ACC112 (cell line): ENCODE data around the gene MAFG.
"Not testable (repeated sequence)": the region's sequence is repeated elsewhere in the genome, so short reads cannot be mapped to it uniquely, and the experiment has no call there.

ENCODE experiments used
- H2AFZ ChIP-seq: fragments of 200-600 bp; sonication (generic); one replicate; pipeline ENCODE4 v1.6.0; 2017; ENCODE audit warnings: antibody characterized with exemption, low read length; ENCODE audit not compliant: unreplicated experiment
- H3K27ac ChIP-seq: fragments of 200-600 bp; sonication (generic); 2 replicates; pipeline ENCODE4 v1.5.1; 2014; ENCODE audit warnings: low read depth, mild to moderate bottlenecking, antibody characterized with exemption, low read length, moderate library complexity
- H3K27me3 ChIP-seq: fragments of 200-600 bp; sonication (generic); 2 replicates; pipeline ENCODE4 v1.6.1; 2014; ENCODE audit warnings: mild to moderate bottlenecking, antibody characterized with exemption, low read length, moderate library complexity, mixed read lengths; ENCODE audit not compliant: insufficient read depth
- H3K36me3 ChIP-seq: fragments of 200-600 bp; sonication (generic); 2 replicates; pipeline ENCODE4 v1.6.1; 2016; ENCODE audit warnings: mild to moderate bottlenecking, antibody characterized with exemption, low read length, moderate library complexity, mixed read lengths; ENCODE audit not compliant: insufficient read depth
- H3K4me1 ChIP-seq: fragments of 200-600 bp; sonication (generic); one replicate; pipeline ENCODE4 v1.6.1; 2016; ENCODE audit warnings: low read length, mixed read lengths; ENCODE audit not compliant: insufficient read depth, unreplicated experiment, control insufficient read depth
- H3K4me3 ChIP-seq: fragments of 200-600 bp; sonication (generic); 2 replicates; pipeline ENCODE4 v1.5.1; 2014; ENCODE audit warnings: mild to moderate bottlenecking, low read depth, low read length
- H3K79me2 ChIP-seq: fragments of 200-600 bp; sonication (generic); one replicate; pipeline ENCODE4 v1.6.0; 2016; ENCODE audit warnings: low read length; ENCODE audit not compliant: control insufficient read depth, unreplicated experiment, insufficient read depth

MAFG gene

GRCh38 chr17:81956607-81957589, 29.4 kb upstream of the MAFG start:
- H2AFZ ChIP-seq = no peak overlapping the region
- H3K36me3 ChIP-seq = no peaks in the 10 kb centered on the region
- no peak overlapping the region for H3K27ac ChIP-seq
- H3K4me3 ChIP-seq = no peak overlapping the region
- peaks cover 33% of the 10 kb centered on the region for H3K27me3 ChIP-seq
- no peaks in the 10 kb centered on the region for H3K4me1 ChIP-seq
- H3K79me2 ChIP-seq = no peaks in the 10 kb centered on the region

- H3K36me3 ChIP-seq = no peaks in the 10 kb centered on the region
- peaks cover 28% of the 10 kb centered on the region for H3K27me3 ChIP-seq
- no peaks in the 10 kb centered on the region for H3K79me2 ChIP-seq
- H3K27ac ChIP-seq = no peak overlapping the region
- no peak overlapping the region for H3K4me3 ChIP-seq
- H3K4me1 ChIP-seq = no peaks in the 10 kb centered on the region
- no peak overlapping the region for H2AFZ ChIP-seq
Observed at GRCh38 chr17:81955756-81956544, 28.4 kb upstream of the MAFG start.

- no peak overlapping the region for H2AFZ ChIP-seq
- H3K27ac ChIP-seq = no peak overlapping the region
- H3K4me3 ChIP-seq = no peak overlapping the region
- peaks cover 22% of the 10 kb centered on the region for H3K27me3 ChIP-seq
- H3K4me1 ChIP-seq = no peaks in the 10 kb centered on the region
- no peaks in the 10 kb centered on the region for H3K36me3 ChIP-seq
- H3K79me2 ChIP-seq = no peaks in the 10 kb centered on the region
Observed at GRCh38 chr17:81955058-81955681, 27.6 kb upstream of the MAFG start.

GRCh38 chr17:81954131-81955057, 26.9 kb upstream of the MAFG start:
- H3K27me3 ChIP-seq = peaks cover 16% of the 10 kb centered on the region
- H3K27ac ChIP-seq = no peak overlapping the region
- no peaks in the 10 kb centered on the region for H3K36me3 ChIP-seq
- H2AFZ ChIP-seq = no peak overlapping the region
- no peaks in the 10 kb centered on the region for H3K79me2 ChIP-seq
- H3K4me3 ChIP-seq = no peak overlapping the region
- H3K4me1 ChIP-seq = no peaks in the 10 kb centered on the region

GRCh38 chr17:81953443-81953842, 25.9 kb upstream of the MAFG start:
- not testable (repeated sequence) for H3K27ac ChIP-seq

GRCh38 chr17:81952792-81953228, 25.3 kb upstream of the MAFG start:
- no peaks in the 10 kb centered on the region for H3K36me3 ChIP-seq
- H3K27me3 ChIP-seq = 0 out of 2 replicates have a peak, but pooled peaks cover under 1% of the 10 kb centered on the region
- H2AFZ ChIP-seq = no peak overlapping the region
- no peak overlapping the region for H3K27ac ChIP-seq
- no peak overlapping the region for H3K4me3 ChIP-seq
- no peaks in the 10 kb centered on the region for H3K79me2 ChIP-seq
- no peaks in the 10 kb centered on the region for H3K4me1 ChIP-seq

More at GRCh38 chr17:81953443-81953842, 25.9 kb upstream of the MAFG start:
- H3K79me2 ChIP-seq, H3K27me3 ChIP-seq, H2AFZ ChIP-seq, H3K4me3 ChIP-seq, H3K4me1 ChIP-seq, H3K36me3 ChIP-seq: not testable (repeated sequence)

- Histone ChIP-seq H3K79me2 (no peaks in the 10 kb centered on the region), H3K27me3 (no peaks in the 10 kb centered on the region), H3K27ac (no peak overlapping the region), H2AFZ (no peak overlapping the region), H3K4me3 (no peak overlapping the region), H3K36me3 (no peaks in the 10 kb centered on the region), H3K4me1 (no peaks in the 10 kb centered on the region)
Observed at GRCh38 chr17:81951785-81952684, 24.5 kb upstream of the MAFG start.

- Histone ChIP-seq H3K79me2 (no peaks in the 10 kb centered on the region), H3K27ac (no peak overlapping the region), H3K4me3 (no peak overlapping the region), H3K36me3 (no peaks in the 10 kb centered on the region), H3K27me3 (no peaks in the 10 kb centered on the region), H2AFZ (no peak overlapping the region), H3K4me1 (no peaks in the 10 kb centered on the region)
Observed at GRCh38 chr17:81950501-81950900, 23.0 kb upstream of the MAFG start.

GRCh38 chr17:81948635-81949378, 21.3 kb upstream of the MAFG start:
- no peaks in the 10 kb centered on the region for H3K36me3 ChIP-seq
- no peaks in the 10 kb centered on the region for H3K27me3 ChIP-seq
- H3K27ac ChIP-seq = no peak overlapping the region
- no peak overlapping the region for H3K4me3 ChIP-seq
- H3K79me2 ChIP-seq = no peaks in the 10 kb centered on the region
- no peaks in the 10 kb centered on the region for H3K4me1 ChIP-seq
- H2AFZ ChIP-seq = no peak overlapping the region
